ENCODE measurements around the gene MXI1. TPM values are rescaled to one million over a fixed set of nuclear protein-coding genes. Genes with fewer than 3 reads are reported as not detected.

The MXI1 gene
- total RNA-seq, 1 experiment from 2014 or later: 17.3 TPM

GRCh38 chr10:110210674-110211464, 3.5 kb downstream of the MXI1 start:
- POLR2A ChIA-PET (ENCODE audit: low non-redundant PET): interaction anchor here (0.6 to 0.9 kb wide), 3 partner anchors 11 to 322 kb away, joined by 3 to 13 read pairs (median 4); no protein-coding TSS in a partner anchor
- peak; percentile 98 for DNase-seq (ENCODE audit: low spot score)
- Histone ChIP-seq H3K4me3 (ENCODE audit: low read depth, low read length, poor library complexity, severe bottlenecking) (peak overlapping the region; percentile 92), H3K36me3 (ENCODE audit: insufficient read depth, low read length, poor library complexity, severe bottlenecking) (no peaks in the 10 kb centered on the region), H3K27me3 (replicated peaks; ENCODE audit: insufficient read depth, low read depth, low read length, poor library complexity) (no peaks in the 10 kb centered on the region), H3K9me3 (ENCODE audit: low read depth, low read length, poor library complexity, severe bottlenecking) (no peaks in the 10 kb centered on the region), H3K27ac (ENCODE audit: low read depth, low read length, poor library complexity, severe bottlenecking) (peak overlapping the region; percentile 89), H3K4me1 (ENCODE audit: insufficient read depth, low read length, poor library complexity, severe bottlenecking) (peaks cover 11% of the 10 kb centered on the region)
- no TSS peak for BruUV-seq (replicated peaks)
- no peak for TF ChIP-seq EZH2 (IDR thresholded peaks at IDR 0.05; ENCODE audit: borderline replicate concordance, low read depth, low read length, poor library complexity, severe bottlenecking)
- TF ChIP-seq, protein P1, sequence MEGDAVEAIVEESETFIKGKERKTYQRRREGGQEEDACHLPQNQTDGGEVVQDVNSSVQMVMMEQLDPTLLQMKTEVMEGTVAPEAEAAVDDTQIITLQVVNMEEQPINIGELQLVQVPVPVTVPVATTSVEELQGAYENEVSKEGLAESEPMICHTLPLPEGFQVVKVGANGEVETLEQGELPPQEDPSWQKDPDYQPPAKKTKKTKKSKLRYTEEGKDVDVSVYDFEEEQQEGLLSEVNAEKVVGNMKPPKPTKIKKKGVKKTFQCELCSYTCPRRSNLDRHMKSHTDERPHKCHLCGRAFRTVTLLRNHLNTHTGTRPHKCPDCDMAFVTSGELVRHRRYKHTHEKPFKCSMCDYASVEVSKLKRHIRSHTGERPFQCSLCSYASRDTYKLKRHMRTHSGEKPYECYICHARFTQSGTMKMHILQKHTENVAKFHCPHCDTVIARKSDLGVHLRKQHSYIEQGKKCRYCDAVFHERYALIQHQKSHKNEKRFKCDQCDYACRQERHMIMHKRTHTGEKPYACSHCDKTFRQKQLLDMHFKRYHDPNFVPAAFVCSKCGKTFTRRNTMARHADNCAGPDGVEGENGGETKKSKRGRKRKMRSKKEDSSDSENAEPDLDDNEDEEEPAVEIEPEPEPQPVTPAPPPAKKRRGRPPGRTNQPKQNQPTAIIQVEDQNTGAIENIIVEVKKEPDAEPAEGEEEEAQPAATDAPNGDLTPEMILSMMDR (conservative IDR thresholded peaks at IDR 0.05; ENCODE audit: low read depth, low read length): no peak
- intact Hi-C loops (cut with micrococcal nuclease; ENCODE audit: unreplicated experiment): loop anchor here (1.0 kb wide), 1 partner anchor 14 kb away; no protein-coding TSS in a partner anchor
- CTCF ChIA-PET: interaction anchor here (0.7 to 0.9 kb wide), 2 partner anchors 11 to 96 kb away, joined by 4 to 6 read pairs; no protein-coding TSS in a partner anchor

DNA sequence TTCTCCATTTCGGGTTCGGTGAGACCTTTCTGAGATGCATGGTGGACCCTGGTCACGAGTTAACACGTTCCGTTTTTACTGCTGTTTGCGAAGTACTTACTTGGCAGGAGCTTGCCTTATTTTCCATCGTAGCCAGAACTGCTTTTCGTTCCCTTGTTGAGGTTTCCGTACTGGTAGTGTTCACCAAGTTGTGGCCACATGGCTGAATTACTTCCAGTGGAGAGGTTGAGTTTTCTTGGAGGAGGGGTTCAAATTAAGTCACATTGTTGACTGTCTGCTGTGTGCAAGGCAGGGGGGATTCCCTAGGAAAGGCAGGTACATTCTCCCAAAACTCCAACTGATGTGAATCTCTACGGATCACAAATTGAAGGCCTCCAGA, 4.0 kb downstream of the MXI1 start:
- intact Hi-C loops (cut with micrococcal nuclease; ENCODE audit: unreplicated experiment): loop anchor here (1.0 kb wide), 1 partner anchor 14 kb away; no protein-coding TSS in a partner anchor
- peaks cover 11% of the 10 kb centered on the region for H3K4me1 ChIP-seq (ENCODE audit: insufficient read depth, low read length, poor library complexity, severe bottlenecking)
- TF ChIP-seq, protein P1 (conservative IDR thresholded peaks at IDR 0.05; ENCODE audit: low read depth, low read length): no peak
- TF ChIP-seq EZH2 (IDR thresholded peaks at IDR 0.05; ENCODE audit: borderline replicate concordance, low read depth, low read length, poor library complexity, severe bottlenecking): no peak
- peak overlapping the region; percentile 92 for H3K4me3 ChIP-seq (ENCODE audit: low read depth, low read length, poor library complexity, severe bottlenecking)
- POLR2A ChIA-PET (ENCODE audit: low non-redundant PET): interaction anchor here (0.9 kb wide), 1 partner anchor 10 kb away, joined by 3 read pairs; no protein-coding TSS in a partner anchor
- no peaks in the 10 kb centered on the region for H3K27me3 ChIP-seq (replicated peaks; ENCODE audit: insufficient read depth, low read depth, low read length, poor library complexity)
- CTCF ChIA-PET: interaction anchor here (0.9 kb wide), 1 partner anchor 10 kb away, joined by 6 read pairs; no protein-coding TSS in a partner anchor
- no peaks in the 10 kb centered on the region for H3K36me3 ChIP-seq (ENCODE audit: insufficient read depth, low read length, poor library complexity, severe bottlenecking)
- H3K27ac ChIP-seq (ENCODE audit: low read depth, low read length, poor library complexity, severe bottlenecking): peak overlapping the region; percentile 89
- H3K9me3 ChIP-seq (ENCODE audit: low read depth, low read length, poor library complexity, severe bottlenecking): no peaks in the 10 kb centered on the region
- TSS peak; percentile 21 for BruUV-seq (replicated peaks)
- no peak for DNase-seq (ENCODE audit: low spot score)

GRCh38 chr10:110212119-110213006, 5.0 kb downstream of the MXI1 start:
- TF ChIP-seq, protein P1 (conservative IDR thresholded peaks at IDR 0.05; ENCODE audit: low read depth, low read length): no peak
- no peak for TF ChIP-seq EZH2 (IDR thresholded peaks at IDR 0.05; ENCODE audit: borderline replicate concordance, low read depth, low read length, poor library complexity, severe bottlenecking)
- H3K4me3 ChIP-seq (ENCODE audit: low read depth, low read length, poor library complexity, severe bottlenecking): no peak overlapping the region
- CTCF ChIA-PET: no interaction called here

More at GRCh38 chr10:110212119-110213006, 5.0 kb downstream of the MXI1 start:
- H3K4me1 ChIP-seq (ENCODE audit: insufficient read depth, low read length, poor library complexity, severe bottlenecking): peaks cover 11% of the 10 kb centered on the region
- DNase-seq (ENCODE audit: low spot score): no peak
- no peaks in the 10 kb centered on the region for H3K27me3 ChIP-seq (replicated peaks; ENCODE audit: insufficient read depth, low read depth, low read length, poor library complexity)
- no peak overlapping the region for H3K27ac ChIP-seq (ENCODE audit: low read depth, low read length, poor library complexity, severe bottlenecking)
- POLR2A ChIA-PET (ENCODE audit: low non-redundant PET): no interaction called here
- no peaks in the 10 kb centered on the region for H3K36me3 ChIP-seq (ENCODE audit: insufficient read depth, low read length, poor library complexity, severe bottlenecking)
- intact Hi-C loops (cut with micrococcal nuclease; ENCODE audit: unreplicated experiment): no loop called here
- BruUV-seq (replicated peaks): no TSS peak
- H3K9me3 ChIP-seq (ENCODE audit: low read depth, low read length, poor library complexity, severe bottlenecking): no peaks in the 10 kb centered on the region
